DMS114 treated with DMSO at 0.1 percent for 48 hours (cell line): ENCODE results near the gene AURKAIP1.

Experiments used
- DNase-seq: peaks from one replicate; lab custom pipeline; 2025; ENCODE audit not compliant: unreplicated experiment; lab: John Stamatoyannopoulos, UW

Gene AURKAIP1

GRCh38 chr1:1361982-1362423 is 13.0 kb downstream of the AURKAIP1 start:
- peak; percentile 39 for DNase-seq

DNA sequence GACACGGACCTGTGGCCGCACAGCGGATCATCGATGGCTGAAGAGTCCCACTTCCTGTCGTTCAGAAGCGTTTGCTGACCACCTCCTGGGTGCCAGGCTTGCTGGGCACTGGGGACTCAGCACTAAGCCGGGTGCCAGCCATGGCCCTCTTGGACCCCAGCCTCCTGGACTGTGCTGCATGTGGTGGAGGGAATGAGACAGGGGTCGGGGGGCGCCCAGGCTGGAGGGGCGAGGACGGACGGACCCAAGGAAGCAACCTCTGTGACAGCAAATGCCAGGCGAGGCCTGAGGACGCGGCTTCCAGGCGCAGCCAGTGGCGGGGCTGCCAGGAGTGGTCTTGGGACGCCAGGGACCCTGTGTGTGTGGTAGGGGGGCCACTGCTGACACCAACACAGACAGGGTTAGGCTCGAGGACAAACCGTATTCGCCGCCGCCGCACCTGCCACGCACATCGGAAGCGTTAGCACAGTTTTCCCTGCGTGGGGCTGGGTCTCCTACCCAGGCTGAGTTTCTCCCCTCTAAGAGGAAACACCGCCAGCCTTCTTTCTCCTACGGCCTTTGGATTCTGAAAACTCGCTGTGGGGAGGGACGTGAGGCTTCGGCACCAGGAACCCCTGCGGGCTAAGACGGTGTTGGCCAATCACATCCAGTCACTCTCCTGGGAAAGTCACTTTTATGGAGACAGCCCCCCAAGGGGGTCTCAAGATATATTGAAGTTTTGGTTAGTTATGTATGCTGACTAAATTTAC is 13.6 kb downstream of the AURKAIP1 start:
- DNase-seq, result no peak

- no peak for DNase-seq
Measured at GRCh38 chr1:1360506-1361169, 14.4 kb downstream of the AURKAIP1 start.

- DNase-seq, result no peak
Measured at GRCh38 chr1:1359664-1360468, 15.1 kb downstream of the AURKAIP1 start.

GRCh38 chr1:1359308-1359663 is 15.7 kb downstream of the AURKAIP1 start:
- DNase-seq, result no peak

DNA sequence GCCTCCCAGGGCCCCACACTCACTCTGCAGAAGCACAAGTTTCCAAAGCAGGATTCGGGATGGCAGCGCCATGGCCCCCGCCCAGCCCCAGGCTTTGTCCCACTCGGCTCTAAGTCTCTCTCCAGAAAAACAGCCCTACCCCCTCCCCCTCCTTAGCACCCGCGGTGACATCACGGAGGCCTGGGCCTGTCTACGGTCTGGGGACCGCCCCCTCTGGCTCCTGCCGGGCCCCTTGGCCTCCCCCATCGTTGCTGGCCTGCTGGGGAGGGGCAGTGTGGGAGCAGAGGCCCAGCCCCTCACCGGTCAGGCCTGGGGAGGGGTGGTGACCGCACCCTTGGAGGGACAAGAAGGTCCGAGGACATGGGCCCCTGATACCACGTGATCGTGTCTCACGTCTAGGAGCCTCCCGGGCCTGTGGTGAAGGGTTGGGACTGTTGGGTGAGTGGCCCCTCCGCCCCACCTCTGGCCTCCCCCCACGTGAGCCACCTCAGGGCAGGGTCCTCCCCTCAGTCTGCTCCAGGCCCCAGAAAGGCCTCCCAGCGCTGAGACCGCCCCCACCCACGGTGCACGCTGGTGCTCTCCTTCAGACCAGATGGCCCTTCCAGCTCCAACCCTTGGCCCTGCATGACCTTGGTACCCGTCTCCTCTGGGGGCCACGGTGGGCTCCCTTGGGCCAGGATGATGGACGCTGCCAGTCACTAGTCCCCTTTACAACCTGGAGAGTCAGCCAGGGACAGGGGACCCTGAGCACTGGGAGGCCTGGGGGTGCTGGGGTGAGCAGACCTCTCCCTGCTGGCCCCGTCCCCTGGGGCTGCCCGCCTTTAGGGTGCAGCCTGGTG is 16.4 kb downstream of the AURKAIP1 start, which contains the start of gene MXRA8:
Gene MXRA8, minus strand, starts transcription at position 123 of the 839 bp plus-strand sequence. Its CDS starts 51 bp downstream, at position 72.
- DNase-seq, result no peak

DNA sequence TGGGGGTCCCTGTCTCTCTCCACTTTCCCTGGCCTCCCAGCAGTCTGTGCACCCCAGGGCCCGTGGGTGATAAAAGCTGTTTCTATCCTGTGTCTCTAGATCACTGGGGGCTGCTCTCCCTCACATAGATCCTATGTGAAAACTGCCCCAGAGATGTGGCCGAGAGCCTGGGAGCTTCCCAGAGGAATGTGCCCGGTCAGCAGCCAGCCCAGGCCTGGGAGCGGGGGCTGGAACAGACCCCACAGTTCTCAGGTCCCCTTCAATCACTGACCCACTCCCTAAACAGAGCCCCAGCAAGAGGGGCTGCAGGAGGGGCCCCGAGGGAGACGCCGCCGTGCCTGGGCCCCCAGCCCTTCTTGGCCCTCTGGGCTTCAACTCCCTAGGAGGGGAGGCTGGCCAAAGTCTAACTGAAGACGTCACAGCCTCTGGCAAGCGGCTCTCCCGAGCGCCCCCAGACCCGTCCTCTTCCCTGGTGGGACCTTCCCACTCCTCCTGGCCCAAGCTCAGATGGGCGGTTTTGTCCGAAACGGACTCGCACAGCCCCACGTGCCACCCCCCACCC is 17.1 kb downstream of the AURKAIP1 start:
- DNase-seq, result no peak

DNA sequence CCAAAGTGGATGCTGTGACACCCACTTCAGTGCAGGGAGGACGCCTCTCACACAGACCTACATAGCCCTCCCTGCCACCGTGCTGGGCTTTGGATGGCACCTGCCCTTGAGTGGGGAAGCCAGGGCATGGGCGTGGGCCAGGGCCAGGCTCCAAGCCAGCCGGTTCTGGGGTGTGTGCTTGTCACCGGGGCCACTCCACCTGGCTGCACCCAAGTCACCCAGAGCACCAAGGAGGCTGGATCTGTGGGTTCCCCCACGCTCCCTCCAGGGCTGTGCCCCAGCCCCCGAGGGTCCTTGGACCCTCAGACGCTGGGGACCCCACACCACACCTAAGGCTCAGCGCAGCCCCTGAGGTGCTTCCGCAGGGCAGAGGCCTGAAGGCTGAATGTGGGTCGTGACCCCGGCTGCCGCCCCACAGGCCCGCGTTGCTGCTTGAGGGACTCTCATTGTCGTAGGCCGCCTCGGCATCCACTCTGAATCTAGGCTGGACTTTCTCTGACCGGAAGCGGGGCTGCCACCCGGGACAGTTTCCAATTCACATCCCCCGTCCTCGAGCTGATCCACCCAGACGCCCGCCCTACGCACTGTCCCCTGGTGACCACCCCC is 18.1 kb downstream of the AURKAIP1 start:
- DNase-seq, result no peak

GRCh38 chr1:1356166-1356795 is 18.7 kb downstream of the AURKAIP1 start:
- DNase-seq, result no peak

GRCh38 chr1:1355416-1355815 is 19.6 kb downstream of the AURKAIP1 start:
- DNase-seq, result no peak

DNA sequence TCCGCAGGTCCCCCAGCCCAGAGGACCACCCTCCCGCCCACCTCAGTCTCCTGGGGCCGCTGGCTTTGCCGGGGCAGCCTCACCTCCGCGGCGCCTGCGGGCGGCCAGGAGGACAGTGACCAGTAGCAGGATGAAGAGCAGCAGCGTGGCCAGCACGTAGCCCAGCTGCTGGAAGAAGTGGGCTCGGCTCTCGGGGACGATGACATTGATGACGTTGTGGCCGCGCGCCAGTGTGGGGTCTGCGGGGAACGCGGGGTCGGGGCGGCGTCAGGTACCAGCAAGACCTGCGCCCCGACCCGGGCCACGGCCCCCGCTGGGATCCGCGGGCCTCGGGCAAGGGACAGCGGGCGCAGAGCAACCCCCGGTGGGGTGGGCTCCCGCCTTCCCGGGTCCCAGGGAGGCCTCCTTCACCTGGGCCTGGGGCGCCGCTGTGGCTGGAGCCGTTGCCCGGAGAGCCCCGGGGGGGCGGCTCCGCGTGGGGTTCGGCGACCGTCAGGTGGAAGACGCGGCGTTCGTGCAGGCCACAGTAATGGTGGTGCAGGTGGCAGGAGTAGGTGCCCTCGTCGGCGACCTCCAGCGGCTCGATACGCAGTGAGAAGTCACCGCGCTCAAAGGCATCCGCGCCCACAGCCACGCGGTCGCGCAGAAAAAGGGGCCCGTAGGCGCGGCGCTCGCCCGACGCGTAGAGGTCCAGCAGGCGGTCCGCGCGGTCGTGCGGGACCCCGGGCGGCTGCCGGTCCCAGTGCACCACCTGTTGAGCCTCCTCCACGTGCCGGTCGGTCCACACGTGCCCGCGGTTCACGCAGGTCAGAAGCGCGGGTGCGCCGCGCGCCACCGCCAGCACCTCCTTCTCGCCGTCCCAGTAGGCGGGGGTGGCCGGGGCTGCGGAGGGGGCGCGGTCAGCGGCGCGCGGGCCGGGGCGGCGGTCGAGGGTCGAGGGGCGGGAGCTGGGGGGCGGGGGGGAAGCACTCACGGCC is 20.4 kb downstream of the AURKAIP1 start:
- DNase-seq, result no peak

GRCh38 chr1:1353389-1354151 is 21.4 kb downstream of the AURKAIP1 start:
- no peak for DNase-seq

- no peak for DNase-seq
Measured at GRCh38 chr1:1352786-1353388, 22.1 kb downstream of the AURKAIP1 start.

- no peak for DNase-seq
Measured at GRCh38 chr1:1351511-1352427, 23.2 kb downstream of the AURKAIP1 start.

- no peak for DNase-seq
Measured at GRCh38 chr1:1349256-1350012, 25.6 kb downstream of the AURKAIP1 start, which contains the start of gene DVL1. TSS of gene DVL1 (minus strand) at chr1:1349418. CDS start at chr1:1349065, 353 bp downstream.
